Endothelial cell (in vitro differentiated cells): ENCODE results near the gene CGB1. TPM values are rescaled to one million over a fixed set of nuclear protein-coding genes. Genes with fewer than 3 reads are reported as not detected.
"Not testable (repeated sequence)": the region's sequence is repeated elsewhere in the genome, so short reads cannot be mapped to it uniquely, and the experiment has no call there.

Experiments
- DNase-seq: peaks from one replicate; pipeline ENCODE4 v3.0.0; 2021; ENCODE audit warnings: low spot score
- H3K27ac Mint-ChIP-seq: one replicate; pipeline ENCODE4 v1.8.0; 2021; ENCODE audit warnings: mixed read lengths, inconsistent platforms; ENCODE audit not compliant: unreplicated experiment
- H3K27me3 Mint-ChIP-seq: one replicate; pipeline ENCODE4 v1.8.0; 2021; ENCODE audit warnings: mild to moderate bottlenecking, moderate library complexity, mixed read lengths, inconsistent platforms; ENCODE audit not compliant: unreplicated experiment
- H3K36me3 Mint-ChIP-seq: one replicate; pipeline ENCODE4 v1.8.0; 2021; ENCODE audit warnings: mild to moderate bottlenecking, low read depth, mixed read lengths, inconsistent platforms; ENCODE audit not compliant: unreplicated experiment
- H3K4me1 Mint-ChIP-seq: one replicate; pipeline ENCODE4 v1.8.0; 2021; ENCODE audit warnings: mild to moderate bottlenecking, mixed read lengths, inconsistent platforms; ENCODE audit not compliant: unreplicated experiment
- H3K4me3 Mint-ChIP-seq: one replicate; pipeline ENCODE4 v1.8.0; 2021; ENCODE audit warnings: mild to moderate bottlenecking, mixed read lengths, inconsistent platforms; ENCODE audit not compliant: unreplicated experiment
- H3K9me3 Mint-ChIP-seq: one replicate; pipeline ENCODE4 v1.8.0; 2021; ENCODE audit warnings: mixed read lengths, inconsistent platforms; ENCODE audit not compliant: unreplicated experiment
- CTCF ChIP-seq: fragments of 200-600 bp; sonication (generic); IDR thresholded peaks from one replicate; pipeline ENCODE4 v1.5.0; 2021; ENCODE audit warnings: antibody characterized with exemption; ENCODE audit not compliant: unreplicated experiment
- total RNA-seq: library from RNA; stranded (reverse); fragmentation: NEBNext Ultra II Directional; extraction: Animal tissue kit (Norgen Biotek cat#: 25700); gene quantifications from one replicate; pipeline ENCODE4 v1.2.1, GENCODE V29; 2021; ENCODE audit not compliant: unreplicated experiment

Gene CGB1
- total RNA-seq, 1 donor from 2014 or later = not detected

- no peak for TF ChIP-seq CTCF
- peaks cover 26% of the 10 kb centered on the region for H3K27me3 Mint-ChIP-seq
- no peaks in the 10 kb centered on the region for H3K9me3 Mint-ChIP-seq
- peaks cover 8% of the 10 kb centered on the region for H3K4me1 Mint-ChIP-seq
- no peak for DNase-seq
- no peaks in the 10 kb centered on the region for H3K36me3 Mint-ChIP-seq
- no peak overlapping the region for H3K4me3 Mint-ChIP-seq
- H3K27ac Mint-ChIP-seq = no peak overlapping the region
Observed at GRCh38 chr19:49058562-49058961, 21.9 kb upstream of the CGB1 start.

GRCh38 chr19:49057636-49058234 is 21.0 kb upstream of the CGB1 start, which contains the start of gene CGB7:
TSS of gene CGB7 (minus strand) at chr19:49057749. CDS start at chr19:49055375, 2,374 bp downstream.
- H3K36me3 Mint-ChIP-seq = no peaks in the 10 kb centered on the region
- H3K27ac Mint-ChIP-seq = no peak within 1 kb of the TSS
- peaks cover 25% of the 10 kb centered on the region for H3K27me3 Mint-ChIP-seq
- H3K4me1 Mint-ChIP-seq = peaks cover 8% of the 10 kb centered on the region
- DNase-seq = peak; percentile 63
- H3K9me3 Mint-ChIP-seq = no peaks in the 10 kb centered on the region
- H3K4me3 Mint-ChIP-seq = peak within 1 kb of the TSS; percentile 63
- no peak for TF ChIP-seq CTCF

- DNase-seq, H3K4me1 Mint-ChIP-seq, H3K36me3 Mint-ChIP-seq, H3K9me3 Mint-ChIP-seq, H3K27ac Mint-ChIP-seq: not testable (repeated sequence)
- Mint-ChIP-seq H3K4me3 (peak overlapping the region; percentile 63), H3K27me3 (peaks cover 25% of the 10 kb centered on the region)
Observed at GRCh38 chr19:49056902-49057596, 20.4 kb upstream of the CGB1 start.

GRCh38 chr19:49056101-49056901 is 19.6 kb upstream of the CGB1 start:
- Mint-ChIP-seq H3K4me3 (no peak overlapping the region), H3K9me3 (no peaks in the 10 kb centered on the region), H3K4me1 (peaks cover 8% of the 10 kb centered on the region), H3K27ac (no peak overlapping the region), H3K27me3 (peaks cover 25% of the 10 kb centered on the region), H3K36me3 (no peaks in the 10 kb centered on the region)
- no peak for TF ChIP-seq CTCF
- DNase-seq = peak; percentile 64

- H3K36me3 Mint-ChIP-seq, H3K4me1 Mint-ChIP-seq, H3K4me3 Mint-ChIP-seq, H3K27me3 Mint-ChIP-seq, H3K9me3 Mint-ChIP-seq, DNase-seq, H3K27ac Mint-ChIP-seq: not testable (repeated sequence)
Observed at GRCh38 chr19:49050376-49051033, 13.8 kb upstream of the CGB1 start.

- H3K27me3 Mint-ChIP-seq, H3K4me1 Mint-ChIP-seq, H3K9me3 Mint-ChIP-seq, DNase-seq, H3K27ac Mint-ChIP-seq, H3K36me3 Mint-ChIP-seq: not testable (repeated sequence)
- peak overlapping the region; percentile 14 for H3K4me3 Mint-ChIP-seq
Observed at GRCh38 chr19:49049834-49050233, 13.1 kb upstream of the CGB1 start.

GRCh38 chr19:49049011-49049410 is 12.3 kb upstream of the CGB1 start, which contains the start of gene CGB8:
TSS of gene CGB8 (minus strand) at chr19:49049111. CDS start at chr19:49048739, 372 bp downstream.
- H3K27me3 Mint-ChIP-seq, H3K27ac Mint-ChIP-seq, H3K9me3 Mint-ChIP-seq, H3K4me1 Mint-ChIP-seq, H3K36me3 Mint-ChIP-seq, DNase-seq: not testable (repeated sequence)
- H3K4me3 Mint-ChIP-seq = peak within 1 kb of the TSS; percentile 14

GRCh38 chr19:49043548-49043947 is 6.9 kb upstream of the CGB1 start, which contains the start of gene CGB5:
TSS of gene CGB5 (plus strand) at chr19:49043848. CDS start at chr19:49044210, 362 bp downstream.
- not testable (repeated sequence) for H3K4me3 Mint-ChIP-seq, H3K27me3 Mint-ChIP-seq, H3K36me3 Mint-ChIP-seq, H3K27ac Mint-ChIP-seq, DNase-seq, H3K9me3 Mint-ChIP-seq, H3K4me1 Mint-ChIP-seq
